MV-4-11 (cell line): ENCODE results near the gene TNNT3.
"Not testable (repeated sequence)": the region's sequence is repeated elsewhere in the genome, so short reads cannot be mapped to it uniquely, and the experiment has no call there.

ENCODE experiments used
- DNase-seq: peaks from one replicate; lab custom pipeline; 2025; lab: John Stamatoyannopoulos, UW

The TNNT3 gene

DNA sequence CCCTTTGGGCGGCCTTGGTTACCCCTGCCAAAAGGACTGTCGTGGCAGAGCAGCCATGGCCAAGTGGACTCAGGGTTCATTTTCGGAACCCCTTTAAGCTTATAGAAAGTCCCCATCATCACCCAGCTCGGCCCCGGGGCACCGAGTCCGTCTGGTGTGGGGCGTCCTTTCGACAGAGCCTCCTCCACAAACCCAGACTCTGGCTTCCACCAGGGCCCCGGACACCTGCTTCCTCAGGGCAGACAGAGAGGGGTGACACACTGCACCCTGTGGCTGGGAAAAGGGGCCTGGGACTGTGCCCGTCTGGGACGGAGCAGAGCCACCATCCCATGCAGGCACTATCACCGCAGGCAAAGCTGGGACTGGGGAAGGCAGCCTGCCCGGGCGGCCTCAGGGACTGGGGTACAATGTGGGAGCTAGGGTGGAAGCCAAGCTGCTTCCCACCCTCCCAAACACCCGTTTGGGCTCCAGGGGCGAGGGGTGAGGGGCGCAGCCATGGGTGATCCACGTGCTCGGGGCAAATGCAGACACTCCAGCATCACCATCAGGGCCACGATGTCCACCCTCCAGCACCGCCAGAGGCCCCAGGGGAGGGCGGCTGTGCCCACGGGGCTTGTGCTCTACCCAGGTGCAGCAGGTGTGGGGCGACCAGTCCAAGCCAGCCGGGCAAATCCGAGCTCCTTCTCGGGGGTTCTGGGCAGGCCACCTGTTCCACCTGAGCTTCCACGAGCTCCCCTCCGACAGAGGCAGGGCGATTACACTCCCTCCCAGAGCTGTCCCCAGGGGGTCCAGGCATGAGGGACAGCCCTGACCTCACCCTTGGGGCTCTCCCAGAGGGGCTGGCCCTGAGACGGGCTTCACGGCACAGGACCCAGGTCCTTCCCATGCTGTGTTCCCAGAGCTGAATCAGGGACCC is 15.9 kb downstream of the TNNT3 start:
- DNase-seq: no peak

DNA sequence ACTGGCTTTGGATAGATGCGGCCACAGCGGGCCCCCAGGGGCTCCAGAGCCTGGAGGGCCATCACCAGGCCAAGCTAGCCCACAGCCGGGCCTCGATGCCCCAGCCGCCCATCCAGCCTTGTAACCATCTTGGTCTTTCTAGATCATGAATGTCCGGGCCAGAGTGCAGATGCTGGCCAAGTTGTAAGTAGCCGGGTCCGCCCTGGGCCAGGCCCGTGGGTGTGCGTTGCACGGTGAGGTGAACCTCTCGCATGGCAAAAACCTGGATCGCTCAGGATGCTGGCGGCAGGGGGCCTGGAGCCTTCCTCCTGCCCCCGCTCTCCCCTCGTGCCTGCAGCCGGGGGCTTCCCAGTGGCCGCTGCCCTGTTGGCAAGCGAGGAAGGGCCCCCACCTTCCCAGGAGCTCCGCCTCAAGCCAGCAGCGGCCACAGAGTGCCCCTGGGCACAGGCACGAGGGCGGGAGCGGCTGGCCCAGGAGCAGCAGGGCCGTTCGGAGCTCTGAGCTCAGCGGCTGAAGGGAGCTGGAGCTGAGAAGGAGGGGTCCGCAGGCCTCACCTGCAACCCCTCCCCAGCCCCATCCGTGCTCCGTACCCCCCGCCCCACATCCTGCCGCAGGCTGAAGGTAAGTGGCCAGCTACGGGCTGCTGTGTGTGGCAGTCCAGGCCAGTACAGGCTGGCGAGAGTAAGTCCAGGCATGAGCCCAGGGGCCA is 16.7 kb downstream of the TNNT3 start:
- DNase-seq: no peak

- DNase-seq: no peak
These were observed 17.5 kb downstream of the TNNT3 start for GRCh38 chr11:1936781-1937615.

DNA sequence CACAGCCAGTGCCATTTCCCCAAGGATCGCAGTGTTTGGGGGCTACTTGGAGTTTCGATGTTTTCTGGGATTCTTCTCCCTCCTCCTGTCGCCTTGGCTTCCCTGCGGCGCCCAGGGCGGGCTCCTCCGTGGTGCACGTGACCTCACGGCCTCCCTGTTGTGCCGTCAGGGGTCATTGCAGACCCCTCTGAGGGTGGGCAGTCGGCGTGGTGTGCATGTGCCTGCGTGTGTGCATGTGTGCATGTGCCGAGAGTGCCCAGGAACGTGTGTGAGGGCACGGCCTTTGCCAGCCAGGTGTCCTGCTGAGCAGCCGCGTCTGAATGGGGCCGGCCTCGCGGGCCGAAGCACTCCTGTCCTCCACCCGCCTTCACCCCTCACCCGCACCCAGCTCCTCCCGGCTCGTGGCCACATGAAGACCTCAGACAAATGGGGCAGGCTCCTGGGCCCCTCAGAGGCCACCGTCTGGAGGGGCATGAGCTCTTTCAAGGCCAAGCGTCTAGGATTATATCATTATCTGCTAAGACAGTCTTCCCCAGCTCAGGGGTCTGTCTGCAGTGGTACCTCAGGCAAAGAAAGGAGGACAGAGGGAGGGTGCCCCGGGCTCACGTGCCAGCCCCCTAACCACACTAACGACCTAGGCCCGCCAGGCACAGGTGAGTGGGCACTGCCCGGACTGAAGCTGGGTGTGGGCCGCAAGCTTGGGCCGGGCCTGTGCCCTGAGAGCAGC is 18.3 kb downstream of the TNNT3 start:
- DNase-seq: no peak

- DNase-seq: no peak
These were observed 19.0 kb downstream of the TNNT3 start for GRCh38 chr11:1938343-1939005.

DNA sequence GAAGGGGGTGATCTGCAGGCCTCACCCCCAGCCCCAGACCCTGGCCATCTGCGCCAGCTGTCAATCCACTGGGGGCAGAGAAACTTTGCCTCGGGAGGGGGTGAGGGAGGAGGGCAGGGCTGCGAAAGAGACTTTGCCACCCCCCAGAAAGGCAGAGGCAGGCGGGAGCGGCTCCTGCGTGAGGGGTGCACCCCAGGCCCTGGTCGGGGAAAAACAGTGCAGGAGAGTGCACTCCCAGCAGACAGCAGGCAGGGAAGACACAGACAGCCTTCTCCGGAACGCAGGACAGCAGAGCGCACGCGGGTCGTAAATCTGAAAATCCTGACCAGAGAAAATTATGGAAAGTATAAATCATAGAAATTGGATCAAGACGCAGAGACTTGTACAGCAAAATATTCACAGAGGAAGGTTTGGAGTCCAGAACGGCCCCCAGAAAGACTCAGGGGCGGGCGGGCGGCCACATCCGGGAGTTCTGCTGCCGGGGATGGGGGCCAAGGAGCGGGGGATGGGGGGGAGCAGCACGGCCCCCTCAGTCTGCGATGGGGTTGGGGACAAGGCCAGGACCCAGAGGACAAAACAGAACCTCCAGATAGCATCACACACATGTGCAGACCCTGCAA is 19.6 kb downstream of the TNNT3 start:
- no peak for DNase-seq

DNA sequence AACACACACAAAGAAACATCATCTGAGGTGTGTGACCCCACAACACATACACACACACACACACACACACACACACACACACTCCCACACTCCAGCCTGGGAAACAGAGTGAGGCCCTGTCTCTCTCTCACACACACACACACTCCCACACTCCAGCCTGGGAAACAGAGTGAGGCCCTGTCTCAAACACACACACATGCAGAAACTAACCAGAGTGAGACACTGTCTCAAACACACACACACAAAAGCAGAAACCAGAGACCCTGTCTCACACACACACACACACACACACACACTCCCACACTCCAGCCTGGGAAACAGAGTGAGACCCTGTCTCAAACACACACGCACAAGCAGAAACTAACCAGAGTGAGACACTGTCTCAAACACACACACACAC is 20.3 kb downstream of the TNNT3 start:
- not testable (repeated sequence) for DNase-seq

DNA sequence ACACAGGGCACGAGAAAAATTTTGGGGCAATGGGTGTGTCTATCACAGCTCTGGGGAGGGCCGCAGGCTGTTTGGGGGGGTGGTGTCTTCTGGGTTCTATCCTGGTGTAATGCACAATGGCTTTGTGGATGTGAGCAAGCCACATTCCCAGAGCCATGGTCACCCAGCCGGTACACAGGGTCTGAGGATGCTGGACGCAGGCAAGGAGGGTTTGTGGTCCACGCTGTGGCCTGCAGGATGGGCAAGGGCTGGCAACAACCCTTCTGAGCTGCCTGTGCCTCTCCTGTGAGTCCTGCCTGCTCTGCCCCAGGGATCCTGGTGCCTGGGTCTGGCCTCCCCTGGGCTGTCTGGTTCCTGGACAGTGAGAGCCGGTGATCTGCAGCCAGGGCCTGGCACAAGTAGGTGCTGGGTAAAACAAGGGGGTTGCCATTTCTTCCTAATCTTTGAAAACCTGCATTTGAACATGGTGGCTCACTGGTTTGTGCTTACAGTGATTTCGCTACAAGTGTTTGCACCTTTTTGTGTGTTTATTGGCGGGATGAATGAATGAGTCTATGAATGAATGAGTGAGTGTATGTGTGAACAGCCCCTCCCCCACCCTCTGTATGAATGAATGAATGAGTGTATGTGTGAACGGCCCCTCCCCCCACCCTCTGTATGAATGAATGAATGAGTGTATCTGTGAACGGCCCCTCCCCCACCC is 23.2 kb downstream of the TNNT3 start:
- no peak for DNase-seq

- DNase-seq: no peak
These were observed 24.1 kb downstream of the TNNT3 start for GRCh38 chr11:1943576-1943975.

DNA sequence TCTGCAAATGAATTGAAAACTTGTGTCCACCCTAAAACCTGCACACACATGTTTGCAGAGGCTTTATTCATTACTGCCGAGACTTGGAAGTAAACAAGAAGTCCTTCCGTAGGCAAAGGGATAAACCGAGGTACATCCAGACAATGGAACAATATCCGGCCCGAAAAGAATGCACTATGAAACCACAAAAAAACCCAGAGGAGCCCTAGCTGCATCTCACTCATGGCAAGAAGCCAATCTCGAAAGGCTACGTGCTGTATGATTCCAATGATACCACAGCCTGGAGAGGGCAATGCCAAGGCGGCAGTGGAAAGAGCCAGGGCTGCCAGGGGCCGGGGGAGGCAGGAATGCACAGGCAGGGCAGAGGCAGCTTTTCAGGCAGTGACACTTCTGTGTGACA is 24.5 kb downstream of the TNNT3 start:
- no peak for DNase-seq

DNA sequence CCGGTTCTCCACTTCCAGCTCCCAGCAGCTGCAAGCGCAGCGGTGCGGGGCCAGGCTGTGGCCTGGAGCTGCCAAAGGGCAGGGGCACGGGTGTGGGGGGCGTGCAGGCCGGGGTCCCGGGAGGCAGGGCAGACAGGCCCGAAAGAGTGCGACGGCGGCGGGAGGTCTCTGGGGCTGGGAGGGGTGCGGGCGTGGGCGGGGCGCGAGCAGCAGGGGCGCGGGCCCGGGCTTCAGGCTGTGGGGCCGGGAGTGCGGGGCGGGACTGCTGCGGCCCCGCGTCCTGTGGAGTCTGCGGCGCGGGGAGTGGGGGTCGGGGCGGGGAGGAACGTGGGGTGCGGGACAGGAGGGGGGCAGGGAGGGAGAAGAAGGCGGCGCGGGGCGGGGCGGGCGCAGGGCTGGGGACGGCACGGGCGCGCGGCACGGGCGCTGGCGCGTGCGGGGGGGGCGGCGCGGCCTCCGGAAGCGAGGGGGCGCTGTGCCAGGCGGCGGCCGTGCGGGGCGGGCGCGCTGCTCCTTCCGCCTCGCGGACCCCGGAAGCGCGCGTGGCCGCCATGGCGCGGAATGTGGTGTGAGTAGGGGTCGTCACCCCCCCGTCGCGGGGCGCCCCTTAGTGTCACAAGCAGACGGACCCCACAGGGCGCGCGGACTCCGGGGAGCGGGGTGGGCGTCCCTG is 27.4 kb downstream of the TNNT3 start, which contains the start of gene MRPL23:
Gene MRPL23 (plus strand): TSS at position 521 of the 673 bp plus-strand sequence. CDS start 31 bp downstream, at position 552.
- no peak for DNase-seq

DNA sequence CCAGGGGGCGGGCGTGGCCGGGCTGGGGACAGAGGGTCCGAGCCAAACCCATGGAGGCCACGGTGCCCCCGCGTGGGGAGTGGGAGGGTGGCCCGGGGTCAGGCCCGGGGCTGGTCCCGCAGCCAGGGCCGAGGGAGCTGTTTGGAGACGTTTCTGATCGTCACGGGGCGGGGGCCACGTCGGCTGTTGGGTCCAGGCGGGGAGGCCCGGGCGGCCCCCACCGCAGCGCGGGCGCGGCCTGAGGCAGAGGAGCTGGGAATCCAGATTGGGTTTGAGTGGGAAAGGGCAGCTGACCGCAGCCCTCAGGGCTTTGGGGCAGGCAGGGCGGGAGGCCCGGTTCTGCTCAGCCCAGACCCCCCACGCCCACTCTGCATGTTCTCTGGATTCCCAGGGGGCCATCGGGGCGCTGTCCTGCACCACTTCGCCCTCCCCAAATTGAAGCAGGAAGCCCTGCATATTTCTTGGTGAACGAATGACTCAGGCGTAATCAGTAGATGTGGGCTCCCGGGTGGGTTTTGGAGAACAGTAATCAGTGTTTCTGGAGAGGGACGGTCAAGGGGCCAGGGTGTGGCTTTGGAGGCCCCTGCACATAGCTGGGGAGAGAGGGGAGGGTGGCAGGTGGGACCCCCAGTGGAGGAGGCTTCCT is 28.2 kb downstream of the TNNT3 start:
- no peak for DNase-seq

DNA sequence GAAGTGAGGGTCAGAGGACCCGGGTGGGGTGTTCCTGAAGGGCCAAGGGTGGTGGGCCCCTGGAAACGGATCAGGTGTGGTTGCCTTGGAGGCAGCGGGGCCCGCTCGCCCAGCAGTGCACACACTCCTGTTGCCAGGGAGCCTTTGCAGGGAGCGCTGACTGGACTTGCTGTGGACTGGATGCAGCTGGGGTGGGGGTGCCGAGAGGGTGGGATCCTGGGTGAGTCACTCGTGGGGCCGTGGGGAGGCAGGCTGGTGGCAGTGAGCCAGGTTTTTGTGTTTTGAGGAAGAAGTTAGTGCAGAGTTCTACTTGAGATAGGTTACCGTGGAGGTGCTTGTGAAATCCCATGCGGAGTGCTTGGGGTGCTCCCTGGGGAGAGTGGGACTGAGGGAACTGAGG is 28.9 kb downstream of the TNNT3 start:
- DNase-seq: no peak

DNA sequence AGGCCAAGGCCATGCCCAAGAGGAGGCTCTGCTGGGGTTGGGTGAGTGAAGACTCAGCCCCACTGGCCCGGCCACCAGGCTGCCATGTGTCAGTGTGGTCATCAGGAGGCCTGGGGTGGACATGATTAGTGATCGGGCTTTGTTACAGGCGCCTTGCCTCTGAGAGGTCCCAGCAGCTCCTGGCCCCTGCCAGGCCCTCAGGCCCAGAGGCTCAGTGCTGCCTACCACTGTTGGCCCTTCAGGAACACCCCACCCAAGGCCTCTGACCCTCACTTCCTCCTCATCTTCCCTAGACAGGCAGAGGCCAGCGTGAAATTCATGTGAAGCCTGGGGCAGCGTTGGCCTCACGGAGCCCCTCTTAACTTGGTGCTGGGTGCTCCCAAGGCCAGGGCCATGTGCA is 29.8 kb downstream of the TNNT3 start:
- no peak for DNase-seq

DNA sequence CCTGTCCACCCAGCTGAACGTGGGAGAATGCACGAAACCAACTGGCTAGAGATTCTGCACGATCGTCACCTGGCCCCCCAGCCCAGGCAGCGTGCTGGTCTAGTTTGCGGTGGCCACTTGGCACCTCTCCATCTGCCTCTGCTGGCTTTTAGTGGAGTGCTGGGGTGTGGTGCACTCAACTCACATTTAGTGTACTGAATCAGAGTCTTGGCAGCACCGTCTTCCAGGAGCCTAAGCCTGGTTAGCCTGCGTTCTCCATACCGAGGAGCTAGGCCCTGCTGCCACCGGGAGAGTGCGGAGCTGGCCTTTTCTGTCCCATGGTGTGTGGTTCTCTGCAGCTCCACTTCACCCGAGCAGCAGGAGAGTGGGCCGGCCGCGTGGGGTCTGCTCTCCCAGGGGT is 30.4 kb downstream of the TNNT3 start:
- no peak for DNase-seq

- DNase-seq: no peak
These were observed 33.4 kb downstream of the TNNT3 start for GRCh38 chr11:1952806-1953482.

GRCh38 chr11:1953489-1954266 is 34.2 kb downstream of the TNNT3 start:
- DNase-seq: no peak

- DNase-seq: no peak
These were observed 38.9 kb downstream of the TNNT3 start for GRCh38 chr11:1958367-1958766.
